Stomach (tissue), 9 donors: ENCODE measurements around the gene GOLGA8N. TPM values are rescaled to one million over a fixed set of nuclear protein-coding genes. Genes with fewer than 3 reads are reported as not detected.
"Not testable (repeated sequence)": the region's sequence is repeated elsewhere in the genome, so short reads cannot be mapped to it uniquely, and the experiment has no call there.

ENCODE experiments used
- DNase-seq, 2 donors: peaks; one replicate each; pipeline versions ENCODE4 v3.0.0 to v3.0.0-alpha.2; 2013 to 2019
- H3K27ac ChIP-seq, 5 donors: fragments of 200-600 bp in 4 of 5; sonication (generic) in 4 of 5; one replicate each; pipeline ENCODE4 v1.5.1; 2013 to 2019; ENCODE audit warnings: mild to moderate bottlenecking in 1 of 5, moderate library complexity in 1 of 5
- H3K27me3 ChIP-seq, 3 donors: fragments of 200-600 bp; sonication (generic); one replicate each; pipeline ENCODE4 v1.5.1; 2017 to 2019; ENCODE audit warnings: mixed run types in 1 of 3
- H3K36me3 ChIP-seq, 4 donors: fragments of 200-600 bp; sonication (generic); 1 replicate in 3 of 4; 2 replicates in 1 of 4; pipeline ENCODE4 v1.5.1; 2016 to 2019
- H3K4me1 ChIP-seq, 4 donors: fragments of 200-600 bp; sonication (generic); one replicate each; pipeline ENCODE4 v1.5.1; 2016 to 2019
- H3K4me3 ChIP-seq, 4 donors: fragments of 200-600 bp; sonication (generic) in 3 of 4; one replicate each; pipeline ENCODE4 v1.5.1; 2016 to 2019; ENCODE audit warnings: mild to moderate bottlenecking in 1 of 4
- H3K9me3 ChIP-seq, 4 donors: fragments of 200-600 bp; sonication (generic); one replicate each; pipeline ENCODE4 v1.5.1; 2016 to 2019
- EP300 ChIP-seq: sonication (generic); formaldehyde crosslinking; IDR thresholded peaks from one replicate; pipeline ENCODE4 v1.6.1; 2017; ENCODE audit warnings: antibody characterized with exemption
- POLR2A ChIP-seq, 4 donors: fragments of 450-650 bp; IDR thresholded peaks; one replicate each; pipeline ENCODE4 v1.6.1; 2016; ENCODE audit warnings: antibody characterized with exemption in 4 of 4, control low read depth in 2 of 4, mild to moderate bottlenecking in 1 of 4, moderate library complexity in 1 of 4
- POLR2AphosphoS5 ChIP-seq, 3 donors: sonication (generic); formaldehyde crosslinking; IDR thresholded peaks; one replicate each; pipeline ENCODE4 v1.6.1; 2016; ENCODE audit warnings: antibody characterized with exemption in 3 of 3
- WGBS, 5 donors: extraction: QIAGEN DNeasy Blood & Tissue Kit in 3 of 5; methylation state at CpG; one replicate each; pipeline versions ENCODE4 v1.1.5 to v1.1.7; 2013 to 2018; 5-methylcytosine and 5-hydroxymethylcytosine counted together
- intact Hi-C: fragments of 100-400 bp; cut with DNase I; formaldehyde crosslinking; loops from one replicate; pipeline ENCODE4 v1.15.1; 2023; ENCODE audit warnings: low total_unique reads
- polyA plus RNA-seq, 3 donors: library from polyadenylated mRNA; stranded (reverse); fragments of 200-250 nt; gene quantifications; one replicate each; pipeline ENCODE4 v1.2.3, GENCODE V29; 2013
- total RNA-seq, 5 donors: library from RNA; depleted of rRNA; stranded (reverse); fragments of >200 nt; gene quantifications; one replicate each; pipeline versions ENCODE4 v1.1.0 to v1.2.3, GENCODE V29; 2014 to 2016
- TF ChIP-seq, protein P1 (sequence below), 7 experiments: fragments of 450-650 bp in 4 of 7; fragments of 200-600 bp in 3 of 7; sonication (generic) in 3 of 7; IDR thresholded peaks; one replicate each; pipeline ENCODE4 v1.5.1; 2016 to 2019; ENCODE audit warnings: antibody characterized with exemption in 7 of 7, control low read depth in 2 of 7, mild to moderate bottlenecking in 1 of 7
- donor health status: healthy with polysubstance abuse.
- donor health status: Bipolar disorder and iron deficiency.
- donor health status: healthy.

The GOLGA8N gene
- total and polyA plus RNA-seq, 8 donors, result 1.4 to 17.8 (median 4.2) TPM

GRCh38 chr15:32610719-32611118 lies 17.5 kb downstream of the GOLGA8N start:
- 0 to 9% (median 4%) methylated on average over 1 to 2 of the region's 3 CpGs for WGBS, 5 donors
- H3K4me3 ChIP-seq, H3K27me3 ChIP-seq, H3K27ac ChIP-seq, H3K9me3 ChIP-seq, H3K4me1 ChIP-seq, intact Hi-C loops, H3K36me3 ChIP-seq: not testable (repeated sequence)
- TF ChIP-seq, protein P1, sequence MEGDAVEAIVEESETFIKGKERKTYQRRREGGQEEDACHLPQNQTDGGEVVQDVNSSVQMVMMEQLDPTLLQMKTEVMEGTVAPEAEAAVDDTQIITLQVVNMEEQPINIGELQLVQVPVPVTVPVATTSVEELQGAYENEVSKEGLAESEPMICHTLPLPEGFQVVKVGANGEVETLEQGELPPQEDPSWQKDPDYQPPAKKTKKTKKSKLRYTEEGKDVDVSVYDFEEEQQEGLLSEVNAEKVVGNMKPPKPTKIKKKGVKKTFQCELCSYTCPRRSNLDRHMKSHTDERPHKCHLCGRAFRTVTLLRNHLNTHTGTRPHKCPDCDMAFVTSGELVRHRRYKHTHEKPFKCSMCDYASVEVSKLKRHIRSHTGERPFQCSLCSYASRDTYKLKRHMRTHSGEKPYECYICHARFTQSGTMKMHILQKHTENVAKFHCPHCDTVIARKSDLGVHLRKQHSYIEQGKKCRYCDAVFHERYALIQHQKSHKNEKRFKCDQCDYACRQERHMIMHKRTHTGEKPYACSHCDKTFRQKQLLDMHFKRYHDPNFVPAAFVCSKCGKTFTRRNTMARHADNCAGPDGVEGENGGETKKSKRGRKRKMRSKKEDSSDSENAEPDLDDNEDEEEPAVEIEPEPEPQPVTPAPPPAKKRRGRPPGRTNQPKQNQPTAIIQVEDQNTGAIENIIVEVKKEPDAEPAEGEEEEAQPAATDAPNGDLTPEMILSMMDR (IDR thresholded peaks at IDR 0.05), result peak in 1 of 7 experiments; percentile 32
- peak in 1 of 2 donors; percentile 40 for DNase-seq

DNA sequence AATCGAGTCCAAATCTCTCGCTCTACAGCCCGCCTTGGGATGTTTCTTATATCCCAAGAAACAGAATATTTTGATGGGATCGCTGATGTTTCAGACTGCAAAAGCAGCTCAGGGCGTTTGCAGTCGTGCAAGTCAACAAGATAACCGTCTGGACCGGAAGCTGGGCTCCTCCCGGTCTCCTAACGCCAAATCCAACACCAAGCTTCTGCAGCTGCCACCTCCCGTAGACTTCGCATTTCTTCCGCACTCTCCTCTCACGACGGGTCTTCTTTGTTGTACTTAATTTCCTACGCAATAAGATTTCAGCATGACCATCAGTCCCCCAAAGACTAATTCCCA lies 21.4 kb downstream of the GOLGA8N start:
- peaks cover 0 to 13% (median 4%) of the 10 kb centered on the region in 4 donors for H3K4me1 ChIP-seq
- peak in 1 of 2 donors; percentile 55 for DNase-seq
- H3K27ac ChIP-seq, result peak overlapping the region; percentile 78 to 89 (median 82)
- H3K27me3 ChIP-seq, intact Hi-C loops, H3K36me3 ChIP-seq, H3K9me3 ChIP-seq: not testable (repeated sequence)
- H3K4me3 ChIP-seq, result peak overlapping the region; percentile 47 to 65 (median 55)
- 0% methylated on average over 2 to 11 of the region's 16 CpGs for WGBS, 5 donors

- peak in 1 of 3 donors; percentile 25 for TF ChIP-seq POLR2AphosphoS5 (IDR thresholded peaks at IDR 0.05)
- 0 to 1% (median 1%) methylated on average over 14 to 33 of the region's 43 CpGs for WGBS, 5 donors
- Histone ChIP-seq H3K4me3 (peak within 1 kb of the TSS; percentile 47 to 65 (median 55)), H3K4me1 (peaks cover 0 to 13% (median 4%) of the 10 kb centered on the region in 4 donors), H3K27ac (peak within 1 kb of the TSS; percentile 78 to 89 (median 82))
- intact Hi-C loops, H3K36me3 ChIP-seq, H3K27me3 ChIP-seq, H3K9me3 ChIP-seq: not testable (repeated sequence)
- peak; percentile 68 to 94 for DNase-seq
Observed at GRCh38 chr15:32615051-32615870, 22.0 kb downstream of the GOLGA8N start, which contains the start of gene ARHGAP11A. Gene ARHGAP11A, plus strand, starts transcription at chr15:32615504. Its CDS starts 708 bp downstream, at chr15:32616212.

DNA sequence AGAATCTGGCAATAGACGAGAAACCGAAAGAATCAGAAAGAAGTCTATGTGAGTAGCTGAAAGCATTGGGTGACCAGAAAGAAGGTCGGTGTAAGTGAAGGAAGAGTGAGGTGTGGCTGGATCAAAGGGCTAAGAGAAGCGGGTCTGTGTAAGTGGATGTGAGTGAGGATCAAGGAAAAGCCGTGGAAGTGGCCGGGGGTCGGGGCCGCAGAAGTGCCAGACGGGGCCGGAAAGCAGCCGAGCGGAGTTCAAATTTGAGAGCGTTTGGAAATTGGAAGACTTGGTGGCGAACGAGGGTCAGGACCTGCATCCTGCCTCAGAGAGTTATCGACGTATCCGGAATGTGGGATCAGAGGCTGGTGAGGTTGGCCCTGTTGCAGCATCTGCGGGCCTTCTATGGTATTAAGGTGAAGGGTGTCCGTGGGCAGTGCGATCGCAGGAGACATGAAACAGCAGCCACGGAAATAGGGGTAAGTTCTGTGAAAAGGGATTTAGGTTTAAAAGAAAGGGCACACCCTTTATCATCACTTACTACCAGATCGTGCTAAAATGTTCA lies 22.7 kb downstream of the GOLGA8N start:
- 0 to 2% (median 1%) methylated on average over 14 to 23 of the region's 24 CpGs for WGBS, 5 donors
- H3K9me3 ChIP-seq, intact Hi-C loops, H3K27me3 ChIP-seq, H3K36me3 ChIP-seq, H3K4me1 ChIP-seq: not testable (repeated sequence)
- Histone ChIP-seq H3K27ac (peak overlapping the region in 3 of 5 donors; percentile 80 to 82 (median 82)), H3K4me3 (peak overlapping the region; percentile 47 to 65 (median 55))
- DNase-seq, result peak in 1 of 2 donors; percentile 14

GRCh38 chr15:32636410-32636809 lies 43.2 kb downstream of the GOLGA8N start:
- no peak for TF ChIP-seq EP300
- peaks cover 0 to 2% (median 0%) of the 10 kb centered on the region in 4 donors for H3K4me1 ChIP-seq
- no peak overlapping the region for H3K4me3 ChIP-seq
- H3K9me3 ChIP-seq, result no peaks in the 10 kb centered on the region
- DNase-seq, result no peak
- intact Hi-C loops, result no loop called here
- peaks cover 0 to 25% (median 0%) of the 10 kb centered on the region in 4 donors for H3K36me3 ChIP-seq
- H3K27ac ChIP-seq, result no peak overlapping the region
- H3K27me3 ChIP-seq, result peaks cover 0 to 5% (median 0%) of the 10 kb centered on the region in 3 donors
- WGBS, 5 donors, result 92 to 99% (median 96%) methylated on average over 3 of the region's 3 CpGs

GRCh38 chr15:32636908-32637567 lies 43.8 kb downstream of the GOLGA8N start:
- Histone ChIP-seq H3K36me3 (peaks cover 0 to 25% (median 0%) of the 10 kb centered on the region in 4 donors), H3K27ac (no peak overlapping the region), H3K9me3 (no peaks in the 10 kb centered on the region), H3K27me3 (peaks cover 0 to 11% (median 0%) of the 10 kb centered on the region in 3 donors), H3K4me1 (peaks cover 0 to 8% (median 0%) of the 10 kb centered on the region in 4 donors), H3K4me3 (no peak overlapping the region)
- intact Hi-C loops, result no loop called here
- no peak for DNase-seq
- 95 to 98% (median 96%) methylated on average over 8 of the region's 8 CpGs for WGBS, 5 donors
- TF ChIP-seq POLR2A (IDR thresholded peaks at IDR 0.05) (no peak), POLR2AphosphoS5 (IDR thresholded peaks at IDR 0.05) (no peak), EP300 (no peak)
- TF ChIP-seq, protein P1 (IDR thresholded peaks at IDR 0.05), result no peak
